ENCODE results near the gene ZNF444.
A peak's percentile ranks its signal among the peaks of the same experiment; 100 is the strongest.

ZNF444 gene

DNA sequence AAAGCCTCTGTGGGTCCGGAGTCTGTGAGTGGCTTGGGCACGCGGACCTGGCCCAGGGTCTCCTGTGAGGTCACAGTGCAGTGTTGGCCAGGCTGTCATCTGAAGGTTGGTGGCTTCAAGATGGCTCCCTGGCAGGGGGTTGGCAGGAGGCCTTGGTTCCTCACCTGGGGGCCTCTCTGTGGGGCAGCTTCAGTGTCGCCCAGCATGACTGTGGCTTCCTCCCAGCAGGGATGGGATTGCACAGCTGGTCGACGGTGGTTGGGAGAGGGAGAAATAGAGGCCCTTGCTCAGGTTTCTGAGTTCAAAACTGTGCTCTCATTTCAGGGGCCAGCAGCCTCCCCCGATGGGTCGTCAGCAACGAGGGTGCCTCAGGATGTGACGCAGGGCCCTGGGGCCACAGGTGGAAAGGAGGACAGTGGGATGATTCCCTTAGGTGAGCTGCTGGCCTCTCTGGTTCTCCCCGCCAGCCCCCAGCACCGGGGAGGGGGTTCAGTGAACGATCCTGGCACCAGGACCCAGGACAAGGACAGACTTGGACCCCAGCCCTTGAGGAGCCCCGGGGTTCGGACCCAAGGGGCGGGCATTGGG is 17.2 kb downstream of the ZNF444 start:
- Mint-ChIP-seq H3K4me1 (peaks cover 10% of the 10 kb centered on the region), H3K9me3 (no peaks in the 10 kb centered on the region), H3K27me3 (ENCODE audit: low read depth, poor library complexity) (peaks cover 5% of the 10 kb centered on the region), H3K27ac (no peak overlapping the region), H3K36me3 (ENCODE audit: low read depth) (peaks cover 60% of the 10 kb centered on the region), H3K4me3 (no peak overlapping the region)
- DNase-seq, result no peak
- TF ChIP-seq, protein P1, sequence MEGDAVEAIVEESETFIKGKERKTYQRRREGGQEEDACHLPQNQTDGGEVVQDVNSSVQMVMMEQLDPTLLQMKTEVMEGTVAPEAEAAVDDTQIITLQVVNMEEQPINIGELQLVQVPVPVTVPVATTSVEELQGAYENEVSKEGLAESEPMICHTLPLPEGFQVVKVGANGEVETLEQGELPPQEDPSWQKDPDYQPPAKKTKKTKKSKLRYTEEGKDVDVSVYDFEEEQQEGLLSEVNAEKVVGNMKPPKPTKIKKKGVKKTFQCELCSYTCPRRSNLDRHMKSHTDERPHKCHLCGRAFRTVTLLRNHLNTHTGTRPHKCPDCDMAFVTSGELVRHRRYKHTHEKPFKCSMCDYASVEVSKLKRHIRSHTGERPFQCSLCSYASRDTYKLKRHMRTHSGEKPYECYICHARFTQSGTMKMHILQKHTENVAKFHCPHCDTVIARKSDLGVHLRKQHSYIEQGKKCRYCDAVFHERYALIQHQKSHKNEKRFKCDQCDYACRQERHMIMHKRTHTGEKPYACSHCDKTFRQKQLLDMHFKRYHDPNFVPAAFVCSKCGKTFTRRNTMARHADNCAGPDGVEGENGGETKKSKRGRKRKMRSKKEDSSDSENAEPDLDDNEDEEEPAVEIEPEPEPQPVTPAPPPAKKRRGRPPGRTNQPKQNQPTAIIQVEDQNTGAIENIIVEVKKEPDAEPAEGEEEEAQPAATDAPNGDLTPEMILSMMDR (IDR thresholded peaks at IDR 0.05), result no peak

DNA sequence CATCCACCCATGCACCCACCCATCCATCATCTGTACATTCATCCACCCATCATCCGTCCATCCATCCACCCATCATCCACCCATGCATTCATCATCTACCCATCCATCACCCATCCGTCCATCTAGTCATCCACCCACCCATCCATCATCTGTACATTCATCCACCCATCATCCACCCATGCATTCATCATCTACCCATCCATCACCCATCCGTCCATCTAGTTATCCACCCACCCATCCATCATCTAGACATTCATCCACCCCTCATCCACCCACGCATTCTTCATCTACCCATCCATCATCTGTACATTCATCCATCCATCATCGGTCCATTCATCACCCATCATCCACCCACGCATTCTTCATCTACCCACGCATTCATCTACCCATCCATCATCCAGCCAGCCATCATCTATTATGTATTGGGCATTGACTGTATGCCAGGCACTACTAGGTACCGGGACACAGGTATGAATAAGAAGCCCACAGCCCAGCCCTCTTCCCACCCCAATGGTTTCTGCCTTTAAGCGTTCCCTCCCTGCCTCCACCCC is 18.0 kb downstream of the ZNF444 start:
- DNase-seq, result no peak
- no peaks in the 10 kb centered on the region for H3K9me3 Mint-ChIP-seq
- peaks cover 1% of the 10 kb centered on the region for H3K4me1 Mint-ChIP-seq
- peaks cover 5% of the 10 kb centered on the region for H3K27me3 Mint-ChIP-seq (ENCODE audit: low read depth, poor library complexity)
- H3K27ac Mint-ChIP-seq, result peak overlapping the region; percentile 30
- TF ChIP-seq, protein P1 (IDR thresholded peaks at IDR 0.05), result no peak
- no peak overlapping the region for H3K4me3 Mint-ChIP-seq
- peaks cover 52% of the 10 kb centered on the region for H3K36me3 Mint-ChIP-seq (ENCODE audit: low read depth)

DNA sequence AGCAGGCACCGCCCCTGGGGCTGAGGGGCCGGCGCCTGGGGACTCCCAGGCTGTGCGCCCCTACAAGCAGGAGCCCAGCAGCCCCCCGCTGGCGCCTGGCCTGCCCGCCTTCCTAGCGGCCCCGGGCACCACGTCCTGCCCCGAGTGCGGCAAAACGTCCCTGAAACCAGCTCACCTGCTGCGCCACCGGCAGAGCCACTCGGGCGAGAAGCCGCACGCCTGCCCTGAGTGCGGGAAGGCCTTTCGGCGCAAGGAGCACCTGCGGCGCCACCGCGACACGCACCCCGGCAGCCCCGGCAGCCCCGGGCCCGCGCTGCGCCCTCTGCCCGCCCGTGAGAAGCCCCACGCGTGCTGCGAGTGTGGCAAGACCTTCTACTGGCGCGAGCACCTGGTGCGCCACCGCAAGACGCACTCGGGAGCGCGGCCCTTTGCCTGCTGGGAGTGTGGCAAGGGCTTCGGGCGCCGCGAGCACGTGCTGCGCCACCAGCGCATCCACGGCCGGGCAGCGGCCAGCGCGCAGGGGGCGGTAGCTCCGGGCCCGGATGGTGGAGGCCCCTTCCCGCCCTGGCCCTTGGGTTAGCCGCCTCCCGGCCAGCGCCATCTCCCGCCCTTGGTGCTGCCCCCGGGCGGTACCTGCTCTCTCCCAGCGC is 18.7 kb downstream of the ZNF444 start:
- DNase-seq, result no peak
- H3K4me1 Mint-ChIP-seq, result no peaks in the 10 kb centered on the region
- no peaks in the 10 kb centered on the region for H3K9me3 Mint-ChIP-seq
- H3K4me3 Mint-ChIP-seq, result no peak overlapping the region
- H3K27ac Mint-ChIP-seq, result no peak overlapping the region
- H3K27me3 Mint-ChIP-seq (ENCODE audit: low read depth, poor library complexity), result peaks cover 8% of the 10 kb centered on the region
- TF ChIP-seq, protein P1 (IDR thresholded peaks at IDR 0.05), result no peak
- peaks cover 49% of the 10 kb centered on the region for H3K36me3 Mint-ChIP-seq (ENCODE audit: low read depth)

- no peaks in the 10 kb centered on the region for H3K9me3 Mint-ChIP-seq
- H3K4me3 Mint-ChIP-seq, result no peak overlapping the region
- peaks cover 15% of the 10 kb centered on the region for H3K27me3 Mint-ChIP-seq (ENCODE audit: low read depth, poor library complexity)
- no peak overlapping the region for H3K27ac Mint-ChIP-seq
- DNase-seq, result no peak
- H3K4me1 Mint-ChIP-seq, result no peaks in the 10 kb centered on the region
- peaks cover 31% of the 10 kb centered on the region for H3K36me3 Mint-ChIP-seq (ENCODE audit: low read depth)
- TF ChIP-seq, protein P1 (IDR thresholded peaks at IDR 0.05), result no peak
Measured at GRCh38 chr19:56161534-56161933, 20.4 kb downstream of the ZNF444 start.

GRCh38 chr19:56162258-56162657 is 21.2 kb downstream of the ZNF444 start:
- H3K9me3 Mint-ChIP-seq, result no peaks in the 10 kb centered on the region
- peaks cover 17% of the 10 kb centered on the region for H3K27me3 Mint-ChIP-seq (ENCODE audit: low read depth, poor library complexity)
- H3K4me3 Mint-ChIP-seq, result no peak overlapping the region
- no peaks in the 10 kb centered on the region for H3K4me1 Mint-ChIP-seq
- H3K27ac Mint-ChIP-seq, result no peak overlapping the region
- H3K36me3 Mint-ChIP-seq (ENCODE audit: low read depth), result peaks cover 24% of the 10 kb centered on the region
- DNase-seq, result no peak
- TF ChIP-seq, protein P1 (IDR thresholded peaks at IDR 0.05), result no peak

Measured in nephron progenitor cell (in vitro differentiated cells).